HepG2 (cell line): ENCODE results near the gene OST4. TPM values are rescaled to one million over a fixed set of nuclear protein-coding genes. Genes with fewer than 3 reads are reported as not detected.

Experiments used
- AHDC1 ChIP-seq: sonication (generic); formaldehyde crosslinking; IDR thresholded peaks from 2 replicates; pipeline ENCODE4 v1.5.1; 2020; ENCODE audit warnings: mild to moderate bottlenecking, missing genetic modification reagents, borderline replicate concordance
- FOXP4 ChIP-seq: sonication (generic); formaldehyde crosslinking; IDR thresholded peaks from 2 replicates; pipeline ENCODE4 v1.4.0; 2020; ENCODE audit warnings: missing genetic modification reagents
- MEF2D ChIP-seq: sonication (generic); formaldehyde crosslinking; IDR thresholded peaks from 2 replicates; pipeline ENCODE4 v1.5.1; 2020; ENCODE audit warnings: mild to moderate bottlenecking, missing genetic modification reagents
- POGK ChIP-seq: sonication (generic); formaldehyde crosslinking; conservative IDR thresholded peaks from 2 replicates; pipeline ENCODE4 v1.8.0; 2022; ENCODE audit warnings: mild to moderate bottlenecking, moderate library complexity, missing genetic modification reagents
- SMAD9 ChIP-seq: sonication (generic); formaldehyde crosslinking; IDR thresholded peaks from 2 replicates; pipeline ENCODE4 v1.5.1; 2020; ENCODE audit warnings: mild to moderate bottlenecking, missing genetic modification reagents
- XRCC5 ChIP-seq: fragments of 200-400 bp; formaldehyde crosslinking; optimal IDR thresholded peaks from 2 replicates; pipeline ENCODE3; 2017; ENCODE audit warnings: mild to moderate bottlenecking, low read length
- ZBTB4 ChIP-seq: sonication (generic); formaldehyde crosslinking; IDR thresholded peaks from 2 replicates; pipeline ENCODE4 v1.4.0; 2020; ENCODE audit warnings: missing genetic modification reagents, mild to moderate bottlenecking, borderline replicate concordance
- ZNF224 ChIP-seq: sonication (generic); formaldehyde crosslinking; IDR thresholded peaks from 2 replicates; pipeline ENCODE4 v1.5.0; 2020; ENCODE audit warnings: mild to moderate bottlenecking, missing genetic modification reagents
- ZNF256 ChIP-seq: sonication (generic); formaldehyde crosslinking; conservative IDR thresholded peaks from 2 replicates; pipeline ENCODE4 v1.4.0; 2020; ENCODE audit warnings: missing genetic modification reagents
- ZNF296 ChIP-seq: sonication (generic); formaldehyde crosslinking; conservative IDR thresholded peaks from 2 replicates; pipeline ENCODE4 v1.5.0; 2020; ENCODE audit warnings: mild to moderate bottlenecking, missing genetic modification reagents
- ZNF572 ChIP-seq: sonication (generic); formaldehyde crosslinking; IDR thresholded peaks from 2 replicates; pipeline ENCODE4 v1.5.1; 2020; ENCODE audit warnings: mild to moderate bottlenecking, missing genetic modification reagents
- ZNF607 ChIP-seq: sonication (generic); formaldehyde crosslinking; IDR thresholded peaks from 2 replicates; pipeline ENCODE4 v1.5.1; 2020; ENCODE audit warnings: missing genetic modification reagents, mild to moderate bottlenecking, borderline replicate concordance
- polyA plus RNA-seq, 8 experiments: library from polyadenylated mRNA; depleted of rRNA in 3 of 8; stranded (reverse) in 7 of 8; unstranded in 1 of 8; fragments of >200 nt; fragmentation: Illumina TruSeq in 4 of 8; extraction: Trizol in 4 of 8; gene quantifications; 2 replicates each; pipeline versions ENCODE4 v1.2.1 to v1.2.3, GENCODE V29; 2011 to 2016; ENCODE audit warnings: low read depth in 4 of 8, missing spikeins in 1 of 8, mixed read lengths in 1 of 8; ENCODE audit not compliant: insufficient read depth in 1 of 8
- total RNA-seq, 5 experiments: library from RNA; depleted of rRNA; stranded (reverse); fragments of >200 nt; fragmentation: Illumina TruSeq; extraction: Trizol; gene quantifications; 2 replicates each; pipeline ENCODE4 v1.2.3, GENCODE V29; 2016; ENCODE audit warnings: low read depth in 1 of 5

Gene OST4
- total and polyA plus RNA-seq, 2 of the 13 experiments (the other 11 are each of a cell fraction or from before 2014, with no cell fraction given): 498 to 584 TPM

- TF ChIP-seq SMAD9 (no peak), ZNF224 (0 out of 2 replicates have a peak, but pooled peaks have one; percentile 82), ZNF296 (CRISPR knock-in tag) (0 out of 2 replicates have a peak, but pooled peaks have one; percentile 31), ZBTB4 (no peak), MEF2D (CRISPR knock-in tag) (no peak), FOXP4 (CRISPR knock-in tag) (0 out of 2 replicates have a peak, but pooled peaks have one; percentile 4), ZNF572 (CRISPR knock-in tag) (peak; percentile 86; the same call in 1 of the 2 replicates), POGK (peak; percentile 7; the same call in 1 of the 2 replicates), ZNF256 (CRISPR knock-in tag) (0 out of 2 replicates have a peak, but pooled peaks have one; percentile 65), XRCC5 (no peak), AHDC1 (CRISPR knock-in tag) (0 out of 2 replicates have a peak, but pooled peaks have one; percentile 34), ZNF607 (CRISPR knock-in tag) (0 out of 2 replicates have a peak, but pooled peaks have one; percentile 25)
These were observed 689 bp downstream of the OST4 start (continued) for GRCh38 chr2:27070653-27071276.
